ENCODE data around the gene B3GAT1. TPM values are rescaled to one million over a fixed set of nuclear protein-coding genes. Genes with fewer than 3 reads are reported as not detected.

Gene B3GAT1
- total RNA-seq, 2 donors from 2014 or later: 0.71 TPM; not detected in 1

- Histone ChIP-seq H3K36me3 (no peaks in the 10 kb centered on the region), H3K27me3 (replicated peaks; ENCODE audit: insufficient read depth) (no peaks in the 10 kb centered on the region), H3K4me1 (ENCODE audit: control insufficient read depth in 1 of 2, low read depth in 2 of 2) (peaks cover 0 to 6% of the 10 kb centered on the region in 2 donors), H3K9me3 (no peaks in the 10 kb centered on the region), H3K27ac (no peak overlapping the region), H3K4me3 (no peak overlapping the region)
- TF ChIP-seq CTCF (IDR thresholded peaks at IDR 0.05): no peak
- ATAC-seq (ENCODE audit: insufficient number of reproducible peaks, low FRiP score, low read depth): no peak
- DNase-seq (ENCODE audit: low spot score): no peak
Observed at GRCh38 chr11:134406264-134407185, 5.5 kb downstream of the B3GAT1 start.

- H3K27ac ChIP-seq: no peak overlapping the region
- TF ChIP-seq CTCF (IDR thresholded peaks at IDR 0.05): no peak
- H3K36me3 ChIP-seq: no peaks in the 10 kb centered on the region
- no peaks in the 10 kb centered on the region for H3K27me3 ChIP-seq (replicated peaks; ENCODE audit: insufficient read depth)
- no peak for DNase-seq (ENCODE audit: low spot score)
- no peak overlapping the region for H3K4me3 ChIP-seq
- H3K9me3 ChIP-seq: no peaks in the 10 kb centered on the region
- no peaks in the 10 kb centered on the region for H3K4me1 ChIP-seq (ENCODE audit: control insufficient read depth in 1 of 2, low read depth in 2 of 2)
- ATAC-seq (ENCODE audit: insufficient number of reproducible peaks, low FRiP score, low read depth): no peak
Observed at GRCh38 chr11:134405841-134406240, 6.2 kb downstream of the B3GAT1 start.

DNA sequence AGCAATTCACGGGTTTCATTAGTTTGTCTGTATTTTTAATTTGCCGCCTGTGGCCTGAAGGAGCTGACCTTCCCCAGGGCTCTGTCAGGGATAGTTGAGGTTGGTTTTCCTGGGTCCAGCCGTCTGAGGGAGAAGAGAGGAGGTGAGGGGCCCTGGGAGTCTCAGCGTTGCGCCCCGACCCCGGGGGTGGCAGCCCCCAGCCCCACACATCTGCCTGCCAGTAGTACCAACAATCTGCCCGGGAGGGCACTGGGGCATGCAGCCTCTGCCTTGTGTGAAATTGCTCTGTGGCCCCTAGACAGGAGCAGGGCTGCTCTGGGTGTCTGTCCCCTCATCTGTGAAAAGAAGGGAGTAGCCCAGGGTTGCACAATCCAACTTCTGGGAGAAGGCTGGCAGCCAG, 6.6 kb downstream of the B3GAT1 start:
- Histone ChIP-seq H3K4me1 (ENCODE audit: control insufficient read depth in 1 of 2, low read depth in 2 of 2) (no peaks in the 10 kb centered on the region), H3K27me3 (replicated peaks; ENCODE audit: insufficient read depth) (peaks cover 1% of the 10 kb centered on the region), H3K4me3 (no peak overlapping the region), H3K27ac (no peak overlapping the region), H3K36me3 (no peaks in the 10 kb centered on the region), H3K9me3 (no peaks in the 10 kb centered on the region)
- DNase-seq (ENCODE audit: low spot score) (no peak), ATAC-seq (ENCODE audit: insufficient number of reproducible peaks, low FRiP score, low read depth) (no peak)
- TF ChIP-seq CTCF (IDR thresholded peaks at IDR 0.05): no peak

DNA sequence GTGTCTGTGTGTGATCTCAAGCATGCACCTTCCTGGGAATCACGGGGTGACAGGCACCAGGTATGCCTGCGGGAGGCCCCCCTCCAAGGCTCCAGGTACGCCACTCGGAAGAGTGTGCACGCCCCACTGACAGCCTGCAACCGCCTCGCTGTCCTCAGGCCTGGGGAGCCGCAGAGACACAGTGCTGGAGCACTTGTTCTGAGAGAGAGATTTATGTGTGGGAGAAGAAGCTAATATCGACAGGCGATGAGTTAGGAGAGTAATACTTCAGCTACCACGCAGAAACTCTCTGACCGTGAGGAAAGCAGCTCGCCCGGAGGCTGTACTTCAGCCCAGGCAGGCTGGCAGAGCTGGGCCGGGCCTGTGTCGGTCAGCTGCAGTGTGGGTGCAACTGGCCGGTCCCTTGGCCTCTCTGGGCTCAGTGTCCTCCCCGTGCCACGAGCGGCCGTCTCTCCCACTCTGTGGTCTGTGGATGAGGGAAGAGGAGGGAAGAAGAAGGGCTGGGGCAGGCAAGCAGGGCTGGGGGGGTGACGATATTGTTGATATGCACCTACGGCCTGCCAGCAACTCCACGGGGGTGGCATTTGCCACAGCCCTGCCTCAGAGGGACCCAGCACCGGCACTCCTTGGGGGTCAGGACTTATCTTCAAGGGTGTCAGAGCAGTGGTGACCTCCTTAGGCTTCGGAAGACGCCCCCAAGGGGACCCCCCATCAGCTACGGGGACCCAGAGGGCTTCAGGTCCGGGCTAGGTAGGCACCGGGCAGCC, 7.3 kb downstream of the B3GAT1 start:
- ATAC-seq (ENCODE audit: insufficient number of reproducible peaks, low FRiP score, low read depth) (no peak), DNase-seq (ENCODE audit: low spot score) (no peak)
- Histone ChIP-seq H3K36me3 (no peaks in the 10 kb centered on the region), H3K4me3 (no peak overlapping the region), H3K27ac (no peak overlapping the region), H3K9me3 (no peaks in the 10 kb centered on the region), H3K4me1 (ENCODE audit: control insufficient read depth in 1 of 2, low read depth in 2 of 2) (no peaks in the 10 kb centered on the region), H3K27me3 (replicated peaks; ENCODE audit: insufficient read depth) (peaks cover 3% of the 10 kb centered on the region)
- TF ChIP-seq CTCF (IDR thresholded peaks at IDR 0.05): no peak

- DNase-seq (ENCODE audit: low spot score): no peak
- Histone ChIP-seq H3K36me3 (no peaks in the 10 kb centered on the region), H3K27me3 (replicated peaks; ENCODE audit: insufficient read depth) (peaks cover 3% of the 10 kb centered on the region), H3K4me3 (no peak overlapping the region), H3K4me1 (ENCODE audit: control insufficient read depth in 1 of 2, low read depth in 2 of 2) (no peaks in the 10 kb centered on the region), H3K9me3 (no peaks in the 10 kb centered on the region), H3K27ac (no peak overlapping the region)
- no peak for TF ChIP-seq CTCF (IDR thresholded peaks at IDR 0.05)
- ATAC-seq (ENCODE audit: insufficient number of reproducible peaks, low FRiP score, low read depth): no peak
Observed at GRCh38 chr11:134402910-134403309, 9.1 kb downstream of the B3GAT1 start.
